HepG2 (cell line): Measurements from ENCODE around the gene PRKAG1. TPM values are rescaled to one million over a fixed set of nuclear protein-coding genes. Genes with fewer than 3 reads are reported as not detected.

Experiments
- ATF5 ChIP-seq: sonication (generic); formaldehyde crosslinking; IDR thresholded peaks from 2 replicates; pipeline ENCODE4 v1.4.0; 2020; ENCODE audit warnings: mild to moderate bottlenecking, low read depth, missing genetic modification reagents
- CERS6 ChIP-seq: sonication (generic); formaldehyde crosslinking; IDR thresholded peaks from 2 replicates; pipeline ENCODE4 v1.5.0; 2020; ENCODE audit warnings: missing genetic modification reagents
- EP300 ChIP-seq, 3 experiments: sonication (generic) in 1 of 3; formaldehyde crosslinking in 1 of 3; IDR thresholded peaks; 2 replicates each; pipeline versions ENCODE4 v1.5.1 to v1.6.1; 2011 to 2020; ENCODE audit warnings: low read depth in 2 of 3, low read length in 2 of 3, borderline replicate concordance in 1 of 3, improper control_type of control experiment in 1 of 3, mild to moderate bottlenecking in 1 of 3, missing genetic modification reagents in 1 of 3, moderate library complexity in 1 of 3
- NCOA2 ChIP-seq: sonication (generic); formaldehyde crosslinking; IDR thresholded peaks from 2 replicates; pipeline ENCODE4 v1.8.0; 2022; ENCODE audit warnings: inconsistent platforms
- PCBP1 ChIP-seq: fragments of 200-400 bp; formaldehyde crosslinking; IDR thresholded peaks from 2 replicates; pipeline ENCODE4 v1.6.1; 2017; ENCODE audit warnings: mild to moderate bottlenecking, low read depth, low read length, borderline replicate concordance
- ZNF468 ChIP-seq: sonication (generic); formaldehyde crosslinking; IDR thresholded peaks from 2 replicates; pipeline ENCODE4 v1.8.0; 2022; ENCODE audit warnings: mild to moderate bottlenecking, moderate library complexity, missing genetic modification reagents
- ZNF784 ChIP-seq: sonication (generic); formaldehyde crosslinking; IDR thresholded peaks from 2 replicates; pipeline ENCODE4 v1.5.1; 2020; ENCODE audit warnings: missing genetic modification reagents, mild to moderate bottlenecking, borderline replicate concordance
- polyA plus RNA-seq, 8 experiments: library from polyadenylated mRNA; depleted of rRNA in 3 of 8; stranded (reverse) in 7 of 8; unstranded in 1 of 8; fragments of >200 nt; fragmentation: Illumina TruSeq in 4 of 8; extraction: Trizol in 4 of 8; gene quantifications; 2 replicates each; pipeline versions ENCODE4 v1.2.1 to v1.2.3, GENCODE V29; 2011 to 2016; ENCODE audit warnings: low read depth in 4 of 8, missing spikeins in 1 of 8, mixed read lengths in 1 of 8; ENCODE audit not compliant: insufficient read depth in 1 of 8
- total RNA-seq, 5 experiments: library from RNA; depleted of rRNA; stranded (reverse); fragments of >200 nt; fragmentation: Illumina TruSeq; extraction: Trizol; gene quantifications; 2 replicates each; pipeline ENCODE4 v1.2.3, GENCODE V29; 2016; ENCODE audit warnings: low read depth in 1 of 5
- TF ChIP-seq, protein P1 (sequence below): sonication (generic); formaldehyde crosslinking; IDR thresholded peaks from 2 replicates; pipeline ENCODE4 v1.9.0; 2022; ENCODE audit warnings: missing genetic modification reagents, mild to moderate bottlenecking, borderline replicate concordance
- TF ChIP-seq, protein P2 (sequence below): sonication (generic); formaldehyde crosslinking; IDR thresholded peaks from 2 replicates; pipeline ENCODE4 v1.5.0; 2020; ENCODE audit warnings: mild to moderate bottlenecking, missing genetic modification reagents
- TF ChIP-seq, protein P3 (sequence below): sonication (generic); formaldehyde crosslinking; IDR thresholded peaks from 2 replicates; pipeline ENCODE4 v1.4.0; 2020; ENCODE audit warnings: missing genetic modification reagents

Gene PRKAG1
- total and polyA plus RNA-seq, 2 of the 13 experiments (the other 11 are each of a cell fraction or from before 2014, with no cell fraction given) = 26.1 to 32.8 TPM

DNA sequence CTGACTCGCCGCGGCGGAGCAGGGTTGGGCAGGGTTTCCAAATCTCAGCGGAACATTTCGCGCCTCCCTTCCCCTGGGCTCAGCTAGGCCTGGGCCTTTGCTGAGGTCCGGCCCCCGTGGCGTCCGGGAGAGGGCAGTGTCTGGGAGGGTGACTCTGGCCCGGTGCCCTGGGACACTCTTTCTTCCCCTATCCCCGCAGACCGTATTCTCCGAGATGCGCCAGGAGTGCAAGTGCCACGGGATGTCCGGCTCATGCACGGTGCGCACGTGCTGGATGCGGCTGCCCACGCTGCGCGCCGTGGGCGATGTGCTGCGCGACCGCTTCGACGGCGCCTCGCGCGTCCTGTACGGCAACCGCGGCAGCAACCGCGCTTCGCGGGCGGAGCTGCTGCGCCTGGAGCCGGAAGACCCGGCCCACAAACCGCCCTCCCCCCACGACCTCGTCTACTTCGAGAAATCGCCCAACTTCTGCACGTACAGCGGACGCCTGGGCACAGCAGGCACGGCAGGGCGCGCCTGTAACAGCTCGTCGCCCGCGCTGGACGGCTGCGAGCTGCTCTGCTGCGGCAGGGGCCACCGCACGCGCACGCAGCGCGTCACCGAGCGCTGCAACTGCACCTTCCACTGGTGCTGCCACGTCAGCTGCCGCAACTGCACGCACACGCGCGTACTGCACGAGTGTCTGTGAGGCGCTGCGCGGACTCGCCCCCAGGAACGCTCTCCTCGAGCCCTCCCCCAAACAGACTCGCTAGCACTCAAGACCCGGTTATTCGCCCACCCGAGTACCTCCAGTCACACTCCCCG, 37.4 kb downstream of the PRKAG1 start (continued):
- TF ChIP-seq ZNF784 = no peak
- TF ChIP-seq, protein P1, sequence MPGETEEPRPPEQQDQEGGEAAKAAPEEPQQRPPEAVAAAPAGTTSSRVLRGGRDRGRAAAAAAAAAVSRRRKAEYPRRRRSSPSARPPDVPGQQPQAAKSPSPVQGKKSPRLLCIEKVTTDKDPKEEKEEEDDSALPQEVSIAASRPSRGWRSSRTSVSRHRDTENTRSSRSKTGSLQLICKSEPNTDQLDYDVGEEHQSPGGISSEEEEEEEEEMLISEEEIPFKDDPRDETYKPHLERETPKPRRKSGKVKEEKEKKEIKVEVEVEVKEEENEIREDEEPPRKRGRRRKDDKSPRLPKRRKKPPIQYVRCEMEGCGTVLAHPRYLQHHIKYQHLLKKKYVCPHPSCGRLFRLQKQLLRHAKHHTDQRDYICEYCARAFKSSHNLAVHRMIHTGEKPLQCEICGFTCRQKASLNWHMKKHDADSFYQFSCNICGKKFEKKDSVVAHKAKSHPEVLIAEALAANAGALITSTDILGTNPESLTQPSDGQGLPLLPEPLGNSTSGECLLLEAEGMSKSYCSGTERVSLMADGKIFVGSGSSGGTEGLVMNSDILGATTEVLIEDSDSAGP (CRISPR knock-in tag) = peak; percentile 33; the same call in 1 of the 2 replicates
- no peak for TF ChIP-seq ZNF468 (CRISPR knock-in tag)
- TF ChIP-seq, protein P2, sequence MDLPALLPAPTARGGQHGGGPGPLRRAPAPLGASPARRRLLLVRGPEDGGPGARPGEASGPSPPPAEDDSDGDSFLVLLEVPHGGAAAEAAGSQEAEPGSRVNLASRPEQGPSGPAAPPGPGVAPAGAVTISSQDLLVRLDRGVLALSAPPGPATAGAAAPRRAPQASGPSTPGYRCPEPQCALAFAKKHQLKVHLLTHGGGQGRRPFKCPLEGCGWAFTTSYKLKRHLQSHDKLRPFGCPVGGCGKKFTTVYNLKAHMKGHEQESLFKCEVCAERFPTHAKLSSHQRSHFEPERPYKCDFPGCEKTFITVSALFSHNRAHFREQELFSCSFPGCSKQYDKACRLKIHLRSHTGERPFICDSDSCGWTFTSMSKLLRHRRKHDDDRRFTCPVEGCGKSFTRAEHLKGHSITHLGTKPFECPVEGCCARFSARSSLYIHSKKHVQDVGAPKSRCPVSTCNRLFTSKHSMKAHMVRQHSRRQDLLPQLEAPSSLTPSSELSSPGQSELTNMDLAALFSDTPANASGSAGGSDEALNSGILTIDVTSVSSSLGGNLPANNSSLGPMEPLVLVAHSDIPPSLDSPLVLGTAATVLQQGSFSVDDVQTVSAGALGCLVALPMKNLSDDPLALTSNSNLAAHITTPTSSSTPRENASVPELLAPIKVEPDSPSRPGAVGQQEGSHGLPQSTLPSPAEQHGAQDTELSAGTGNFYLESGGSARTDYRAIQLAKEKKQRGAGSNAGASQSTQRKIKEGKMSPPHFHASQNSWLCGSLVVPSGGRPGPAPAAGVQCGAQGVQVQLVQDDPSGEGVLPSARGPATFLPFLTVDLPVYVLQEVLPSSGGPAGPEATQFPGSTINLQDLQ (CRISPR knock-in tag) = no peak
- TF ChIP-seq NCOA2 = no peak
- no peak for TF ChIP-seq CERS6 (CRISPR knock-in tag)
- no peak for TF ChIP-seq ATF5 (CRISPR knock-in tag)
- TF ChIP-seq PCBP1 = no peak
- TF ChIP-seq, protein P3, sequence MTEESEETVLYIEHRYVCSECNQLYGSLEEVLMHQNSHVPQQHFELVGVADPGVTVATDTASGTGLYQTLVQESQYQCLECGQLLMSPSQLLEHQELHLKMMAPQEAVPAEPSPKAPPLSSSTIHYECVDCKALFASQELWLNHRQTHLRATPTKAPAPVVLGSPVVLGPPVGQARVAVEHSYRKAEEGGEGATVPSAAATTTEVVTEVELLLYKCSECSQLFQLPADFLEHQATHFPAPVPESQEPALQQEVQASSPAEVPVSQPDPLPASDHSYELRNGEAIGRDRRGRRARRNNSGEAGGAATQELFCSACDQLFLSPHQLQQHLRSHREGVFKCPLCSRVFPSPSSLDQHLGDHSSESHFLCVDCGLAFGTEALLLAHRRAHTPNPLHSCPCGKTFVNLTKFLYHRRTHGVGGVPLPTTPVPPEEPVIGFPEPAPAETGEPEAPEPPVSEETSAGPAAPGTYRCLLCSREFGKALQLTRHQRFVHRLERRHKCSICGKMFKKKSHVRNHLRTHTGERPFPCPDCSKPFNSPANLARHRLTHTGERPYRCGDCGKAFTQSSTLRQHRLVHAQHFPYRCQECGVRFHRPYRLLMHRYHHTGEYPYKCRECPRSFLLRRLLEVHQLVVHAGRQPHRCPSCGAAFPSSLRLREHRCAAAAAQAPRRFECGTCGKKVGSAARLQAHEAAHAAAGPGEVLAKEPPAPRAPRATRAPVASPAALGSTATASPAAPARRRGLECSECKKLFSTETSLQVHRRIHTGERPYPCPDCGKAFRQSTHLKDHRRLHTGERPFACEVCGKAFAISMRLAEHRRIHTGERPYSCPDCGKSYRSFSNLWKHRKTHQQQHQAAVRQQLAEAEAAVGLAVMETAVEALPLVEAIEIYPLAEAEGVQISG = peak; percentile 91
- TF ChIP-seq EP300 (IDR thresholded peaks at IDR 0.05; ENCODE audit: low read depth in 2 of 2, low read length in 2 of 2) = no peak
- no peak for TF ChIP-seq EP300 (CRISPR knock-in tag; IDR thresholded peaks at IDR 0.05; ENCODE audit: borderline replicate concordance)
